Regular cardiac myocyte (primary cell): Measurements from ENCODE around the gene SLC22A16. TPM values are rescaled to one million over a fixed set of nuclear protein-coding genes. Genes with fewer than 3 reads are reported as not detected.

Source experiments
- total RNA-seq: library from RNA; depleted of rRNA; stranded (reverse); fragments of >200 nt; gene quantifications from 2 replicates; pipeline ENCODE4 v1.2.3, GENCODE V29; 2014

Gene SLC22A16, protein sequence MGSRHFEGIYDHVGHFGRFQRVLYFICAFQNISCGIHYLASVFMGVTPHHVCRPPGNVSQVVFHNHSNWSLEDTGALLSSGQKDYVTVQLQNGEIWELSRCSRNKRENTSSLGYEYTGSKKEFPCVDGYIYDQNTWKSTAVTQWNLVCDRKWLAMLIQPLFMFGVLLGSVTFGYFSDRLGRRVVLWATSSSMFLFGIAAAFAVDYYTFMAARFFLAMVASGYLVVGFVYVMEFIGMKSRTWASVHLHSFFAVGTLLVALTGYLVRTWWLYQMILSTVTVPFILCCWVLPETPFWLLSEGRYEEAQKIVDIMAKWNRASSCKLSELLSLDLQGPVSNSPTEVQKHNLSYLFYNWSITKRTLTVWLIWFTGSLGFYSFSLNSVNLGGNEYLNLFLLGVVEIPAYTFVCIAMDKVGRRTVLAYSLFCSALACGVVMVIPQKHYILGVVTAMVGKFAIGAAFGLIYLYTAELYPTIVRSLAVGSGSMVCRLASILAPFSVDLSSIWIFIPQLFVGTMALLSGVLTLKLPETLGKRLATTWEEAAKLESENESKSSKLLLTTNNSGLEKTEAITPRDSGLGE
- under 0.01 TPM in 1 of 2 replicates, not detected in the other for total RNA-seq

GRCh38 chr6:110476046-110476849, at the start of gene SLC22A16:
Gene SLC22A16 (minus strand): TSS chr6:110476613. CDS start chr6:110476574, 39 bp downstream.

GRCh38 chr6:110415086-110415916, 61.1 kb downstream of the SLC22A16 start, which contains the start of gene DDO:
Gene DDO (minus strand): TSS chr6:110415575. CDS start chr6:110413462, 2,113 bp downstream.

Other genes starting within 250 kb of the SLC22A16 start
- under 0.01 and 0.85 TPM in 2 replicates for gene METTL24, start 118.3 kb downstream of the SLC22A16 start, total RNA-seq
- 1.9 and 2.8 TPM in 2 replicates for gene DDO, start 61.0 kb downstream of the SLC22A16 start, total RNA-seq